MCF 10A (cell line): ENCODE measurements around the gene UGGT2. TPM values are rescaled to one million over a fixed set of nuclear protein-coding genes. Genes with fewer than 3 reads are reported as not detected.

Experiments used
- BruUV-seq: library from RNA; stranded (reverse); fragments of 400-500 nt; replicated peaks from 2 replicates; lab custom pipeline; 2021; lab: Mats Ljungman, UMichigan
- CTCF ChIA-PET: fragments of 300-600 bp; sonication (Branson Sonifier 250); formaldehyde crosslinking; extraction: SDS; loops from one replicate; lab custom pipeline; 2021; ENCODE audit warnings: antibody characterized with exemption, inconsistent platforms; lab: Yijun Ruan, JAX
- POLR2A ChIA-PET: fragments of 300-600, 350-650 bp; sonication (Branson Sonifier 250); formaldehyde crosslinking; extraction: SDS; loops from one replicate; lab custom pipeline; 2020; ENCODE audit warnings: antibody characterized with exemption, inconsistent platforms; lab: Yijun Ruan, JAX
- DNase-seq: peaks from one replicate; pipeline ENCODE4 v3.0.0-alpha.2; 2018; ENCODE audit not compliant: unreplicated experiment
- H3K27ac Mint-ChIP-seq: one replicate; pipeline ENCODE4 v1.8.0; 2022; ENCODE audit warnings: mild to moderate bottlenecking, low read depth, mixed read lengths; ENCODE audit not compliant: unreplicated experiment
- H3K27me3 Mint-ChIP-seq: one replicate; pipeline ENCODE4 v1.8.0; 2022; ENCODE audit warnings: mixed read lengths; ENCODE audit not compliant: insufficient read depth, unreplicated experiment
- H3K36me3 Mint-ChIP-seq: one replicate; pipeline ENCODE4 v1.8.0; 2022; ENCODE audit warnings: mild to moderate bottlenecking, moderate library complexity, mixed read lengths; ENCODE audit not compliant: insufficient read depth, unreplicated experiment
- H3K4me1 Mint-ChIP-seq: one replicate; pipeline ENCODE4 v1.8.0; 2022; ENCODE audit warnings: mixed read lengths; ENCODE audit not compliant: insufficient read depth, unreplicated experiment
- H3K4me3 Mint-ChIP-seq: one replicate; pipeline ENCODE4 v1.8.0; 2022; ENCODE audit warnings: mild to moderate bottlenecking, moderate library complexity, mixed read lengths; ENCODE audit not compliant: unreplicated experiment
- H3K9me3 Mint-ChIP-seq: one replicate; pipeline ENCODE4 v1.8.0; 2022; ENCODE audit warnings: mixed read lengths; ENCODE audit not compliant: unreplicated experiment
- intact Hi-C: fragments of 100-400 bp; cut with micrococcal nuclease; formaldehyde crosslinking; loops from 2 replicates; pipeline ENCODE4 v1.14.1; 2022
- total RNA-seq: library from RNA; stranded (reverse); gene quantifications from 2 replicates; pipeline ENCODE4 v1.2.3, GENCODE V29; 2022
- TF ChIP-seq, protein P1 (sequence below): fragments of 200-600 bp; IDR thresholded peaks from one replicate; pipeline ENCODE4 v1.8.0; 2022; ENCODE audit warnings: antibody characterized with exemption, mild to moderate bottlenecking; ENCODE audit not compliant: unreplicated experiment

The UGGT2 gene
- total RNA-seq, 1 experiment from 2014 or later, result 54.0 TPM

DNA sequence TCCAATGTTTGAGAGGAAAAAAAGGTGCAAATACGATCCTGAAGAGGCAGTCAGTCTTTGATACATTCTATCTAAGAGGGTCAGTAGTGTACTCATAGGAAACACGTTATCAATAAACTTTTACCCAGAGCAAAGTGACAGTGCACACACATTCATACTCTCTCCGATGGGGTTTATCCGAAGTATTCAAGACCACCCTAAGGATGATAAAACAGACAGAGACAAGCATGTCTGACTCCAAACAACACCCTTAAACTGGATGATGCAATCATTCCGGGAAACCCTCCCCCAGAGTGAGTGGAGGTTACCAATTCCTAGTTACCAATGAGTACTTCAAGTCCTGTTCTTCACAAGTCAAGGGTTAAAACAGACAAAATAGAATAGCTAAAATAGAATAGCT is 297.1 kb downstream of the UGGT2 start:
- Mint-ChIP-seq H3K27ac (no peak overlapping the region), H3K4me1 (peaks cover 6% of the 10 kb centered on the region), H3K9me3 (peaks cover 9% of the 10 kb centered on the region), H3K4me3 (no peak overlapping the region), H3K36me3 (peaks cover 32% of the 10 kb centered on the region), H3K27me3 (no peaks in the 10 kb centered on the region)
- intact Hi-C loops, result no loop called here
- TF ChIP-seq, protein P1, sequence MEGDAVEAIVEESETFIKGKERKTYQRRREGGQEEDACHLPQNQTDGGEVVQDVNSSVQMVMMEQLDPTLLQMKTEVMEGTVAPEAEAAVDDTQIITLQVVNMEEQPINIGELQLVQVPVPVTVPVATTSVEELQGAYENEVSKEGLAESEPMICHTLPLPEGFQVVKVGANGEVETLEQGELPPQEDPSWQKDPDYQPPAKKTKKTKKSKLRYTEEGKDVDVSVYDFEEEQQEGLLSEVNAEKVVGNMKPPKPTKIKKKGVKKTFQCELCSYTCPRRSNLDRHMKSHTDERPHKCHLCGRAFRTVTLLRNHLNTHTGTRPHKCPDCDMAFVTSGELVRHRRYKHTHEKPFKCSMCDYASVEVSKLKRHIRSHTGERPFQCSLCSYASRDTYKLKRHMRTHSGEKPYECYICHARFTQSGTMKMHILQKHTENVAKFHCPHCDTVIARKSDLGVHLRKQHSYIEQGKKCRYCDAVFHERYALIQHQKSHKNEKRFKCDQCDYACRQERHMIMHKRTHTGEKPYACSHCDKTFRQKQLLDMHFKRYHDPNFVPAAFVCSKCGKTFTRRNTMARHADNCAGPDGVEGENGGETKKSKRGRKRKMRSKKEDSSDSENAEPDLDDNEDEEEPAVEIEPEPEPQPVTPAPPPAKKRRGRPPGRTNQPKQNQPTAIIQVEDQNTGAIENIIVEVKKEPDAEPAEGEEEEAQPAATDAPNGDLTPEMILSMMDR, result no peak
- BruUV-seq, result no TSS peak
- DNase-seq, result peak; percentile 43
- ChIA-PET CTCF (interaction anchor here (0.6 to 1.8 kb wide), 6 partner anchors 15 to 1372 kb away, joined by 3 to 7 read pairs (median 3); no protein-coding TSS in a partner anchor), POLR2A (interaction anchor here (0.7 kb wide), 1 partner anchor 85 kb away, joined by 4 read pairs; no protein-coding TSS in a partner anchor)

DNA sequence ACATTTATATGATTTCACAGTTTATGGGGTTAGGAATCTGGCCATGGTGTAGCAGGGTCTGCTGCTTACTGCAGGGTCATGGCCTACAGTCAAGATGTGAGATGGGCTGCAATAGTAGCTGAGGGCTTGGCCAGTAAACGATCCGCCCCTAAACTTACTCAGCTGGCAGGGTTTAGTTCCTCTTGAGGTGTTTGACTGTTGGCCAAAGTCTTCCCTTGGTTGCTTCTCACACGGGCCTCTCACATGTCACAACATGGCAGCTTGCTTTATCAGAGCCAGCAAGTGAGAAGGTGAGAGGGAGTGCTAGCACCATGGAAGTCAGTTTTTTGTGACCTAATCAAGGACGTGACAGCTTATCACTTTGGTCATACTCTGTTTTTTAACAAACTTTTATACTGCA is 299.1 kb downstream of the UGGT2 start:
- H3K9me3 Mint-ChIP-seq, result peaks cover 11% of the 10 kb centered on the region
- TF ChIP-seq, protein P1, result no peak
- no peak overlapping the region for H3K4me3 Mint-ChIP-seq
- peaks cover 11% of the 10 kb centered on the region for H3K4me1 Mint-ChIP-seq
- BruUV-seq, result no TSS peak
- POLR2A ChIA-PET, result no interaction called here
- CTCF ChIA-PET, result interaction anchor here (0.7 to 1.3 kb wide), 3 partner anchors 25 to 217 kb away, joined by 3 to 5 read pairs (median 3); no protein-coding TSS in a partner anchor
- intact Hi-C loops, result no loop called here
- peaks cover 24% of the 10 kb centered on the region for H3K36me3 Mint-ChIP-seq
- H3K27ac Mint-ChIP-seq, result no peak overlapping the region
- DNase-seq, result peak; percentile 47
- H3K27me3 Mint-ChIP-seq, result no peaks in the 10 kb centered on the region

DNA sequence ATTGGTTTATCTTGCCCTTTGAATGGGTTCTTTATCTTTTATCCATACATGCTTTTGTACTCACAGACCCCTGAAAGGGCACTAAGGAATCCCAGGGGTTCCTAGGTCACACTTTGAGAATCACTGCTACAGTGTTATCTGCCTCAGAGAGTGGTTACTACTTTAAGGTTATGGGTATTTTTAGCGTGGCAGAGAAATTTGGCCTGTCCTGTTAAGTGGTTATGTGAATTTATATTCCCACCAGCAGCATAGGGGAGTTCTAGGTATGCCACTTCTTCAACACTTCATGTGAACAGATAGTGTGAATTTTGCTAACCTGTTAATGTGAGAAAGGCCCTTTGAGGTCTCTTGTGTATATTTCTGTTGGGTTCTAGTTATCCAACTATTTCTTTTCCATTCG is 300.5 kb downstream of the UGGT2 start:
- Mint-ChIP-seq H3K4me3 (no peak overlapping the region), H3K36me3 (peaks cover 11% of the 10 kb centered on the region), H3K27me3 (no peaks in the 10 kb centered on the region), H3K27ac (peak overlapping the region; percentile 14), H3K4me1 (peaks cover 14% of the 10 kb centered on the region), H3K9me3 (peaks cover 11% of the 10 kb centered on the region)
- ChIA-PET POLR2A (interaction anchor here (1.5 to 2.0 kb wide), 2 partner anchors 31 to 76 kb away, joined by 4 to 5 read pairs; partner anchors contain the start of gene DNAJC3), CTCF (no interaction called here)
- DNase-seq, result no peak
- intact Hi-C loops, result no loop called here
- TF ChIP-seq, protein P1, result no peak
- BruUV-seq, result no TSS peak

Other genes with a start within 250 kb of the UGGT2 start
- gene HS6ST3, start 36.7 kb upstream of the UGGT2 start, total RNA-seq, result 0.05 and 0.09 TPM in 2 replicates